Calu3 (cell line): Measurements from ENCODE around the gene ATP2C2. TPM values are rescaled to one million over a fixed set of nuclear protein-coding genes. Genes with fewer than 3 reads are reported as not detected.
"Not testable (repeated sequence)": the region's sequence is repeated elsewhere in the genome, so short reads cannot be mapped to it uniquely, and the experiment has no call there.

Experiments
- BruUV-seq: library from RNA; stranded (reverse); fragments of 400-500 nt; replicated peaks from 2 replicates; lab custom pipeline; 2021; lab: Mats Ljungman, UMichigan
- CTCF ChIA-PET: fragments of 300-600 bp; sonication (Branson Sonifier 250); formaldehyde crosslinking; loops from one replicate; lab custom pipeline; 2022; ENCODE audit warnings: antibody characterized with exemption; lab: Charles Lee
- DNase-seq: peaks from one replicate; pipeline ENCODE4 v3.0.0; 2022
- H3K27ac Mint-ChIP-seq: one replicate; pipeline ENCODE4 v1.8.0; 2022; ENCODE audit warnings: mixed read lengths; ENCODE audit not compliant: unreplicated experiment
- H3K27me3 Mint-ChIP-seq: one replicate; pipeline ENCODE4 v1.8.0; 2022; ENCODE audit warnings: mixed read lengths; ENCODE audit not compliant: unreplicated experiment
- H3K36me3 Mint-ChIP-seq: one replicate; pipeline ENCODE4 v1.8.0; 2022; ENCODE audit warnings: mild to moderate bottlenecking, moderate library complexity, mixed read lengths; ENCODE audit not compliant: insufficient read depth, unreplicated experiment
- H3K4me1 Mint-ChIP-seq: one replicate; pipeline ENCODE4 v1.8.0; 2022; ENCODE audit warnings: mild to moderate bottlenecking, low read depth, mixed read lengths; ENCODE audit not compliant: unreplicated experiment
- H3K4me3 Mint-ChIP-seq: one replicate; pipeline ENCODE4 v1.8.0; 2022; ENCODE audit warnings: mild to moderate bottlenecking, low read depth, moderate library complexity, mixed read lengths; ENCODE audit not compliant: unreplicated experiment
- H3K9me3 Mint-ChIP-seq: one replicate; pipeline ENCODE4 v1.8.0; 2022; ENCODE audit warnings: low read depth, mixed read lengths; ENCODE audit not compliant: unreplicated experiment
- intact Hi-C: fragments of 100-400 bp; cut with micrococcal nuclease; formaldehyde crosslinking; loops from one replicate; pipeline ENCODE4 v1.10.0; 2022; ENCODE audit not compliant: unreplicated experiment
- total RNA-seq: library from RNA; stranded (reverse); gene quantifications from 2 replicates; pipeline ENCODE4 v1.2.3, GENCODE V29; 2022
- TF ChIP-seq, protein P1 (sequence below): fragments of 200-600 bp; IDR thresholded peaks from one replicate; pipeline ENCODE4 v1.8.0; 2022; ENCODE audit warnings: antibody characterized with exemption; ENCODE audit not compliant: unreplicated experiment

Gene ATP2C2
- total RNA-seq, 1 experiment from 2014 or later: 30.5 TPM

DNA sequence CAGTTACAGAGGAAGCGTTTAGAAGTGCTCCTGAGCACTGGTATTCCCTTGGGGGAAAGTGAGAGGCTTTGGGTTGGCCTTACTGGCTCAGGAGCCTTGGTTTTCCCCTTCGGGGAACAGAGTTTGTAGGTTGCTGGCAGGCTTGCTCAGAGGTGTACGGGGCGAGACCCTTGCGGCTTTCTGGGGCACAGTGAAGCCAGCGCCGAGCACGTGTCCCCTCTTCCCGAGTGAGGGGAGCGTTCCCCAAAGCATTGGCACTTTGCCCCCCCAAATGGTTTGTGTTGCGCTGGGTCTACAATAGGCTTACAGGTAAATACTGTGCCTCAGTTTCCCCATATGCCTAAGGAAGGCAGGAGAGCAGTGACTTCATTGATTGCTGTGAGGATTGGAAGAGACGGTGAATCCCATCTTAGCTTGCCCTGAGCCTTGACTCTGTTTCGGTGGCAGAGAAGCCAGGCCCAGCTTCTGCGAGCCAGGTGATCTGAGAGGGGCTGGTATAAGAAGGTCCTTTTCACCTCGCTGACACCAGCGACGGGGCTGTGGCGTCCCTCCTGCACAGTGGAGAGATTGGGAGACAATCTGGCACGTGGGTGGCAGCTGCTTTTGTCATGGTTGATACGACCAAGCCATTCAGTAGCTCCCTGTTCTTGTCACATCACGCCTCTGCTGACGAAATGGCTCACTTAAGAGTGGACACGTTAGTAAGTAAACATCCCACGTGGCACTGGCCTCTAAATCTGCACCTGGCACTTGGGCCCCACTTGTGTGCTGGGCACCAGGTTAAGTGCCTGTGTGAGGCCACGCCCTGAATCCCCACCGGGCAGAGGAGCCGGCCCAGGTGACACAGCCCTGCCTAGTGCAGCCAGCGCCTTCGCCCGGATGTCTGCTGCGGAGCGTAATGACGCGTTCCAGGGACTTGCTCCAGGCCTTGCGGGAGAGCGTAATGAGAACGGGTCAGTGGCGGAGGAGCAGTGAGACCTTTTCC, 81.1 kb downstream of the ATP2C2 start:
- intact Hi-C loops: no loop called here
- H3K9me3 Mint-ChIP-seq: no peaks in the 10 kb centered on the region
- no peaks in the 10 kb centered on the region for H3K4me1 Mint-ChIP-seq
- no peak overlapping the region for H3K27ac Mint-ChIP-seq
- CTCF ChIA-PET: no interaction called here
- H3K4me3 Mint-ChIP-seq: no peak overlapping the region
- no peak for DNase-seq
- TF ChIP-seq, protein P1, sequence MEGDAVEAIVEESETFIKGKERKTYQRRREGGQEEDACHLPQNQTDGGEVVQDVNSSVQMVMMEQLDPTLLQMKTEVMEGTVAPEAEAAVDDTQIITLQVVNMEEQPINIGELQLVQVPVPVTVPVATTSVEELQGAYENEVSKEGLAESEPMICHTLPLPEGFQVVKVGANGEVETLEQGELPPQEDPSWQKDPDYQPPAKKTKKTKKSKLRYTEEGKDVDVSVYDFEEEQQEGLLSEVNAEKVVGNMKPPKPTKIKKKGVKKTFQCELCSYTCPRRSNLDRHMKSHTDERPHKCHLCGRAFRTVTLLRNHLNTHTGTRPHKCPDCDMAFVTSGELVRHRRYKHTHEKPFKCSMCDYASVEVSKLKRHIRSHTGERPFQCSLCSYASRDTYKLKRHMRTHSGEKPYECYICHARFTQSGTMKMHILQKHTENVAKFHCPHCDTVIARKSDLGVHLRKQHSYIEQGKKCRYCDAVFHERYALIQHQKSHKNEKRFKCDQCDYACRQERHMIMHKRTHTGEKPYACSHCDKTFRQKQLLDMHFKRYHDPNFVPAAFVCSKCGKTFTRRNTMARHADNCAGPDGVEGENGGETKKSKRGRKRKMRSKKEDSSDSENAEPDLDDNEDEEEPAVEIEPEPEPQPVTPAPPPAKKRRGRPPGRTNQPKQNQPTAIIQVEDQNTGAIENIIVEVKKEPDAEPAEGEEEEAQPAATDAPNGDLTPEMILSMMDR: no peak
- peaks cover 31% of the 10 kb centered on the region for H3K36me3 Mint-ChIP-seq
- no peaks in the 10 kb centered on the region for H3K27me3 Mint-ChIP-seq
- BruUV-seq: no TSS peak

DNA sequence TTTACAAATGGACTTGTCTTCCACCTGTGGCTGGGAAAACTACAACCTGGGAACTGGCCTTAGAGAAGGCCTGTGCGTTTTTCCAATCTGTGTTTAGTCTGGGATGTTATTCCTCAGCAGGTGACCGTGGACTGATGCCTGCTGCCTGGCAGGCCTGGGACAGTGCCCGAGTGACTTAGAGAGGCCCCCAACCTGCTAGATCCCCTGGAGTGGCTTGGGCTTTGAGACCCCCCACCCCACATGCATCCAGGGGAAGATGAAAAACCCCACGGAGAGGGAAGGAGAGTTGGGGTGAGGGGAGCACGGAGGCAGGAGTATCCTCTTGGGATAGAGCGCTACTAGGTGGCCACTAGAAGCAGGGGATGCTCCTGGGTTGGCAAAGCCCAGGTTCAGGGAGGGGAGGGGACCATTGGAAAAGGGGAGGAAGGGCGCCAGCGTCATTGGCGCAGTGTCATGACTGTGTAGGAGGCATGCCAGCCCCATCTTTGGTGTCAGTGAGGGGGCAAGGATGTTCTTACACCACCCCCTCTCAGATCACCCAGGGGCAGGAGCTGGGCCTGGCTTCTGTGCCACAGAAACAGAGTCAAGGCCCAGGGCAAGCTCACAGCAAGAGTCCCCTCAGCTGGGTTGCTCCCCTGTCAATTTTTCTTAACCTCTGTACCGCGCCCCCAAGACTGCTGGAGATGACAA, 82.0 kb downstream of the ATP2C2 start:
- TF ChIP-seq, protein P1: no peak
- Mint-ChIP-seq H3K9me3 (no peaks in the 10 kb centered on the region), H3K4me3 (no peak overlapping the region), H3K27ac (no peak overlapping the region), H3K27me3 (no peaks in the 10 kb centered on the region), H3K4me1 (no peaks in the 10 kb centered on the region), H3K36me3 (peaks cover 26% of the 10 kb centered on the region)
- DNase-seq: no peak
- CTCF ChIA-PET: no interaction called here
- intact Hi-C loops: no loop called here
- no TSS peak for BruUV-seq

DNA sequence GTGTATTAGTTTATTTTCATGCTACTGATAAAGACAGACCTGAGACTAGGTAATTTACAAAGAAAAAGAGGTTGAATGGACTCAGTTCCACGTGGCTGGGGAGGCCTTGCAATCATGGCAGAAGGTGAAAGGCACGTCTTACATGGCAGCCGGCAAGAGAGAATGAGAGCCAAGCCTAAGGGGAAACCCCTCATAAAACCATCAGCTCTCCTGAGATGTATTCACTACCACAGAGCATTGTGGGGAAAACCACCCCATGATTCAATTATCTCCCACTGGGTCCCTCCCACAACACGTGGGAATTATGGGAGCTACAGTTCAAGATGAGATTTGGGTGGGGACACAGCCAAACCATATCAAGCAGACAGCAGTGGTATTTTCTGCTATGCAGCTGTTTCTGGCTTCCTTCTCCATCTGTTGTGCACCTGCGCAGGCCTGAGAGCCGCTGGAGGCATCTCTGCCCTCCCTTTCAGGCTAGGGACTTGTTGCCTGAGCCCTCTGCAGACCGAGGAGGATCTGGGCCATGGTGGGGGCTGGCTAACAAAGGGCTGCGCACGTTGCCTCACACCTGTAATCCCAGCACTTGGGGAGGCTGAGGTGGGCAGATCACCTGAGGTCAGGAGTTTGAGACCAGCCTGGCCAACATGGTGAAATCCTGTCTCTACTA, 82.8 kb downstream of the ATP2C2 start:
- intact Hi-C loops, CTCF ChIA-PET, DNase-seq, H3K27ac Mint-ChIP-seq, H3K4me3 Mint-ChIP-seq, H3K9me3 Mint-ChIP-seq, H3K27me3 Mint-ChIP-seq, BruUV-seq, H3K4me1 Mint-ChIP-seq: not testable (repeated sequence)
- peaks cover 26% of the 10 kb centered on the region for H3K36me3 Mint-ChIP-seq

DNA sequence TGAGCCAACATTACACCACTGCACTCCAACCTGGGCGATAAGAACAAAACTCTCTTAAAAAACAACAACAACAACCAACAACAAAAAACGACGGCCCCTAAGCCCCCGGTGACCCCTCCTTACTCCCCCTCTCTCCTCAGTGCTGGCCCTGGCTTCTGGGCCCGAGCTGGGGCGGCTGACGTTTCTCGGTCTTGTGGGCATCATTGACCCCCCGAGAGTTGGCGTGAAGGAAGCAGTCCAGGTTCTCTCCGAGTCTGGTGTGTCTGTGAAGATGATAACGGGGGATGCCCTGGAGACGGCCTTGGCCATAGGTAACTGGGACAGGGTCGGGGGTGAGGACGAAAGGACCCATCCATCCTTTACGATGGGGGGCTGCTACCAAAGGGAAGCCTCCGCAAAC, 83.4 kb downstream of the ATP2C2 start:
- no peaks in the 10 kb centered on the region for H3K9me3 Mint-ChIP-seq
- H3K27ac Mint-ChIP-seq: no peak overlapping the region
- no peak for DNase-seq
- peaks cover 22% of the 10 kb centered on the region for H3K36me3 Mint-ChIP-seq
- H3K27me3 Mint-ChIP-seq: no peaks in the 10 kb centered on the region
- no peaks in the 10 kb centered on the region for H3K4me1 Mint-ChIP-seq
- CTCF ChIA-PET: no interaction called here
- TF ChIP-seq, protein P1: no peak
- no TSS peak for BruUV-seq
- no peak overlapping the region for H3K4me3 Mint-ChIP-seq
- intact Hi-C loops: no loop called here
